Uterus (tissue), 2 donors: ENCODE results near the gene NPB.

Experiments
- CTCF ChIP-seq, 4 experiments: fragments of 200-600 bp in 2 of 4; fragments of 450-650 bp in 2 of 4; sonication (generic) in 2 of 4; IDR thresholded peaks; one replicate each; pipeline ENCODE4 v1.5.1; 2016 to 2019; ENCODE audit warnings: antibody characterized with exemption in 4 of 4, mild to moderate bottlenecking in 2 of 4, moderate library complexity in 1 of 4
- POLR2A ChIP-seq, 2 donors: fragments of 450-650 bp; IDR thresholded peaks; one replicate each; pipeline ENCODE4 v1.6.1; 2016; ENCODE audit warnings: antibody characterized with exemption in 2 of 2, mild to moderate bottlenecking in 1 of 2, moderate library complexity in 1 of 2

- TF ChIP-seq POLR2A (IDR thresholded peaks at IDR 0.05), result no peak
- TF ChIP-seq CTCF (IDR thresholded peaks at IDR 0.05), result no peak
These were observed 24.5 kb upstream of the NPB start for GRCh38 chr17:81877569-81877968.
